K562 (cell line): ENCODE measurements around the gene CHCHD5. TPM values are rescaled to one million over a fixed set of nuclear protein-coding genes. Genes with fewer than 3 reads are reported as not detected.

Source experiments
- ATAC-seq: fragments of 200-7000 bp; cut with Tn5 transposase; 3 replicates; pipeline ENCODE4 v1.9.1; 2020; ENCODE audit warnings: moderate library complexity
- BruUV-seq: library from RNA; stranded (reverse); fragments of 400-500 nt; replicated peaks from 2 replicates; lab custom pipeline; 2021; lab: Mats Ljungman, UMichigan
- CTCF ChIA-PET: fragments of 300-600 bp; formaldehyde crosslinking; extraction: SDS; loops from one replicate; lab custom pipeline; 2021; ENCODE audit warnings: low intra/inter-chr PET ratio; lab: Yijun Ruan, JAX
- POLR2A ChIA-PET: fragments of 300-600, 350-650 bp; sonication (Branson Sonifier 250); formaldehyde crosslinking; extraction: SDS; loops from one replicate; lab custom pipeline; 2021; ENCODE audit warnings: antibody characterized with exemption, inconsistent platforms; lab: Yijun Ruan, JAX
- DNase-seq, 4 experiments: peaks; one replicate each; pipeline versions ENCODE4 v3.0.0 to v3.0.0-alpha.2; 2011 to 2018; ENCODE audit warnings: low spot score in 3 of 4, mixed read lengths in 3 of 4; ENCODE audit errors: extremely low read depth in 1 of 4
- FAIRE-seq: peaks from 2 replicates; lab custom pipeline; 2011; peaks lifted over from hg19 to GRCh38; lab: Jason Lieb, UNC
- H2AFZ ChIP-seq: 2 replicates; pipeline ENCODE4 v1.6.0; 2011; ENCODE audit warnings: low read depth, low read length, control low read depth, inconsistent platforms
- H3K27ac ChIP-seq: fragments of 200-600 bp; 3 replicates; pipeline ENCODE4 v1.8.0; 2011; ENCODE audit warnings: low read depth, mild to moderate bottlenecking, control low read depth, inconsistent platforms, low read length, moderate library complexity, mixed read lengths; ENCODE audit errors: extremely low read depth
- H3K27me3 ChIP-seq, 2 experiments: fragments of 300-600 bp in 1 of 2; 2 replicates in 1 of 2; 3 replicates in 1 of 2; pipeline versions ENCODE4 v1.6.0 to v1.8.0; 2011; ENCODE audit warnings: inconsistent platforms in 2 of 2, low read length in 2 of 2, mild to moderate bottlenecking in 1 of 2, mixed read lengths in 1 of 2, moderate library complexity in 1 of 2; ENCODE audit not compliant: control insufficient read depth in 2 of 2, insufficient read depth in 2 of 2
- H3K36me3 ChIP-seq: fragments of 300-600 bp; 3 replicates; pipeline ENCODE4 v1.8.0; 2011; ENCODE audit warnings: mild to moderate bottlenecking, low read length, inconsistent platforms; ENCODE audit not compliant: control insufficient read depth, insufficient read depth
- H3K4me1 ChIP-seq, 2 experiments: fragments of 200-600 bp in 1 of 2; replicated peaks in 1 of 2; 2 replicates in 1 of 2; 3 replicates in 1 of 2; pipeline versions ENCODE4 v1.5.1 to v1.8.0; 2011; ENCODE audit warnings: inconsistent platforms in 2 of 2, low read length in 2 of 2, mild to moderate bottlenecking in 1 of 2, mixed read lengths in 1 of 2, moderate library complexity in 1 of 2; ENCODE audit not compliant: control insufficient read depth in 2 of 2, insufficient read depth in 2 of 2
- H3K4me2 ChIP-seq: 2 replicates; pipeline ENCODE4 v1.6.1; 2011; ENCODE audit warnings: low read length, control low read depth, inconsistent platforms, mixed read lengths; ENCODE audit not compliant: insufficient read depth
- H3K4me3 ChIP-seq: fragments of 200-600 bp; sonication (generic), shearing (Covaris generic); 2 replicates; pipeline ENCODE4 v1.5.1; 2016; ENCODE audit warnings: control low read depth, inconsistent platforms
- H3K79me2 ChIP-seq: fragments of 200-600 bp; 3 replicates; pipeline ENCODE4 v1.8.0; 2011; ENCODE audit warnings: low read length, inconsistent platforms; ENCODE audit not compliant: control insufficient read depth, insufficient read depth
- H3K9ac ChIP-seq, 2 experiments: 2 replicates each; pipeline versions ENCODE4 v1.6.0 to v1.6.1; 2011; ENCODE audit warnings: low read depth in 2 of 2, low read length in 2 of 2, control low read depth in 1 of 2, inconsistent platforms in 1 of 2, mild to moderate bottlenecking in 1 of 2, mixed read lengths in 1 of 2; ENCODE audit not compliant: insufficient read depth in 1 of 2
- H3K9me1 ChIP-seq: one replicate; pipeline ENCODE4 v1.6.0; 2011; ENCODE audit warnings: inconsistent platforms, mild to moderate bottlenecking, low read length, moderate library complexity; ENCODE audit not compliant: control insufficient read depth, insufficient read depth
- H3K9me3 ChIP-seq: replicated peaks from 2 replicates; pipeline ENCODE4 v1.5.1; 2011; ENCODE audit warnings: low read depth, low read length, inconsistent platforms; ENCODE audit not compliant: control insufficient read depth, insufficient read depth
- H4K20me1 ChIP-seq: replicated peaks from 2 replicates; pipeline ENCODE4 v1.6.1; 2011; ENCODE audit warnings: low read length, inconsistent platforms, mixed read lengths; ENCODE audit not compliant: control insufficient read depth, insufficient read depth
- BCOR ChIP-seq: fragments of 450-650 bp; IDR thresholded peaks from 2 replicates; pipeline ENCODE4 v1.6.1; 2016
- GATAD2B ChIP-seq: fragments of 450-650 bp; IDR thresholded peaks from 2 replicates; pipeline ENCODE4 v1.6.1; 2017; ENCODE audit warnings: mild to moderate bottlenecking, borderline replicate concordance
- HNRNPH1 ChIP-seq: fragments of 200-400 bp; formaldehyde crosslinking; optimal IDR thresholded peaks from 2 replicates; pipeline ENCODE3; 2017; ENCODE audit warnings: low read depth, mild to moderate bottlenecking, low read length, moderate library complexity
- SAP30 ChIP-seq: fragments of 200-600 bp; sonication (generic); IDR thresholded peaks from 2 replicates; pipeline ENCODE4 v1.6.1; 2012; ENCODE audit warnings: borderline replicate concordance, low read depth, mild to moderate bottlenecking, moderate library complexity, low read length, control low read depth, inconsistent platforms; ENCODE audit not compliant: insufficient read depth, poor library complexity, severe bottlenecking
- SP2 ChIP-seq: IDR thresholded peaks from 2 replicates; pipeline ENCODE4 v1.6.1; 2011; ENCODE audit warnings: mild to moderate bottlenecking, low read depth, low read length, moderate library complexity; ENCODE audit not compliant: poor library complexity, severe bottlenecking; ENCODE audit errors: extremely low read depth
- ZNF143 ChIP-seq: sonication (generic); formaldehyde crosslinking; IDR thresholded peaks from 2 replicates; pipeline ENCODE4 v1.9.0; 2022; ENCODE audit warnings: mild to moderate bottlenecking, missing genetic modification reagents
- ZNF212 ChIP-seq: fragments of 450-650 bp; formaldehyde crosslinking; IDR thresholded peaks from 2 replicates; pipeline ENCODE4 v1.4.0; 2020; ENCODE audit warnings: mild to moderate bottlenecking
- ZNF23 ChIP-seq: fragments of 250-450 bp; sonication (Bioruptor Pico); IDR thresholded peaks from 2 replicates; pipeline ENCODE4 v1.4.0; 2020; ENCODE audit warnings: mild to moderate bottlenecking
- ZNF407 ChIP-seq: fragments of 450-650 bp; IDR thresholded peaks from 2 replicates; pipeline ENCODE4 v1.6.1; 2016; ENCODE audit warnings: low read depth
- ZNF449 ChIP-seq: fragments of 250-450 bp; sonication (Bioruptor Pico); IDR thresholded peaks from 2 replicates; pipeline ENCODE4 v1.8.0; 2022; ENCODE audit warnings: moderate library complexity, mild to moderate bottlenecking, inconsistent platforms
- ZNF584 ChIP-seq: fragments of 200-800 bp; sonication (Bioruptor generic); IDR thresholded peaks from 2 replicates; pipeline ENCODE4 v1.6.1; 2016; ENCODE audit warnings: low read depth, mild to moderate bottlenecking, missing genetic modification characterization, missing compliant biosample characterization
- WGBS: fragments of 100-300 bp; shearing (Covaris generic); methylation state at CpG from one replicate; pipeline ENCODE4 v1.1.6; 2016; ENCODE audit warnings: low coverage, mixed read lengths; ENCODE audit not compliant: insufficient coverage; ENCODE audit errors: missing lambda C conversion rate; 5-methylcytosine and 5-hydroxymethylcytosine counted together
- in situ Hi-C: fragments of 300-500 bp; cut with MboI; formaldehyde crosslinking; loops from 4 replicates; pipeline ENCODE4 v1.15.0; 2018; ENCODE audit warnings: inconsistent platforms, mixed read lengths
- intact Hi-C: fragments of 100-400 bp; cut with micrococcal nuclease; formaldehyde crosslinking; loops from 2 replicates; pipeline ENCODE4 v1.14.2; 2022
- polyA plus RNA-seq, 8 experiments: library from polyadenylated mRNA; depleted of rRNA in 4 of 8; stranded (reverse) in 5 of 8; unstranded in 3 of 8; fragments of >200 nt; fragmentation: Nextera tagmentation in 2 of 8; fragmentation: Illumina TruSeq in 1 of 8; extraction: Ambion mirVana in 2 of 8; extraction: Trizol in 1 of 8; gene quantifications; 2 replicates each; pipeline versions ENCODE4 v1.2.1 to v1.2.3, GENCODE V29; 2011 to 2014; ENCODE audit warnings: inconsistent platforms in 1 of 8, missing spikeins in 1 of 8
- total RNA-seq, 7 experiments: library from RNA; depleted of rRNA in 6 of 7; stranded (reverse); fragments of >200 nt in 6 of 7; fragmentation: Illumina TruSeq in 2 of 7; extraction: Trizol in 2 of 7; gene quantifications; 2 replicates each; pipeline versions ENCODE4 v1.2.1 to v1.2.3, GENCODE V29; 2011 to 2021; ENCODE audit warnings: low replicate concordance in 1 of 7

Gene CHCHD5
- total and polyA plus RNA-seq, 9 of the 15 experiments (the other 6 are each of a cell fraction or from before 2014, with no cell fraction given) = 7.4 to 79.3 (median 33.4) TPM

- TF ChIP-seq ZNF407 (no peak), SP2 (no peak), HNRNPH1 (no peak), ZNF143 (CRISPR knock-in tag) (no peak), GATAD2B (no peak), ZNF584 (CRISPR knock-in tag) (no peak), SAP30 (no peak), ZNF212 (no peak), ZNF449 (no peak), BCOR (no peak), ZNF23 (CRISPR knock-in tag) (no peak)
- H3K9ac ChIP-seq = peak overlapping the region in 1 of 2 experiments; percentile 54; a peak in 1 of 4 replicates
- CTCF ChIA-PET = no interaction called here
- no peak for FAIRE-seq
- POLR2A ChIA-PET = interaction anchor here (0.8 kb wide), 1 partner anchor 8 kb away, joined by 3 read pairs; no protein-coding TSS in a partner anchor
- peaks cover 6 to 22% of the 10 kb centered on the region in 2 experiments; a peak in 4 of 5 replicates for H3K4me1 ChIP-seq
- in situ Hi-C loops = loop anchor here (25.0 kb wide), 1 partner anchor 265 kb away; no protein-coding TSS in a partner anchor
- H3K79me2 ChIP-seq = no peaks in the 10 kb centered on the region
- no peak overlapping the region for H2AFZ ChIP-seq
- intact Hi-C loops = loop anchor here (5.0 kb wide), 1 partner anchor 320 kb away; no protein-coding TSS in a partner anchor
- DNase-seq = no peak
- no peaks in the 10 kb centered on the region for H4K20me1 ChIP-seq
- no peak overlapping the region for H3K27ac ChIP-seq
- no TSS peak for BruUV-seq
- no peaks in the 10 kb centered on the region for H3K9me1 ChIP-seq
- H3K27me3 ChIP-seq = no peaks in the 10 kb centered on the region
- 67% methylated on average over 22 of the region's 22 CpGs for WGBS
- H3K36me3 ChIP-seq = no peaks in the 10 kb centered on the region
- ATAC-seq = no peak
- no peak overlapping the region for H3K4me3 ChIP-seq
- no peaks in the 10 kb centered on the region for H3K9me3 ChIP-seq
- H3K4me2 ChIP-seq = no peak overlapping the region
Observed at GRCh38 chr2:112621790-112622527, 37.5 kb downstream of the CHCHD5 start.
